Occipital lobe (tissue), 2 donors: ENCODE results near the gene CNTN1. TPM values are rescaled to one million over a fixed set of nuclear protein-coding genes. Genes with fewer than 3 reads are reported as not detected.

ENCODE experiments used
- DNase-seq: peaks from one replicate; lab custom pipeline; 2025; lab: John Stamatoyannopoulos, UW
- total RNA-seq: library from RNA; depleted of rRNA; stranded (reverse); fragments of >200 nt; gene quantifications from one replicate; pipeline ENCODE4 v1.2.3, GENCODE V29; 2014

Gene CNTN1
- total RNA-seq, 1 donor from 2014 or later: 385 TPM

DNA sequence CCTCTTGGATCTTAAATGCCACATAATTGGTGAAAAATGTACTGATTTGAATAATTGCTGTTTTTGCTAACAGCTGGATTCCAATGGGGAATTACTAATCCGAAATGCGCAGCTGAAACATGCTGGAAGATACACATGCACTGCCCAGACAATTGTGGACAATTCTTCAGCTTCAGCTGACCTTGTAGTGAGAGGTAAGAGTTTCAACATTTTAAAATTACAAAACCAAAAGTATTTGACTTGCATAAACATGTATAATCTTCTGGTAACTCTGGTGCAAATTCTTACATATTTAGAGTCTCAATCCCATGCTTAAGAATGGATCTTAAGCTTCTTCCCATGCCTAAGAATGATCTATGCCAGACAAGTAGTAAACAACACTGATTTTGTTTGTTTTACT, 266.8 kb downstream of the CNTN1 start:
- DNase-seq: no peak

DNA sequence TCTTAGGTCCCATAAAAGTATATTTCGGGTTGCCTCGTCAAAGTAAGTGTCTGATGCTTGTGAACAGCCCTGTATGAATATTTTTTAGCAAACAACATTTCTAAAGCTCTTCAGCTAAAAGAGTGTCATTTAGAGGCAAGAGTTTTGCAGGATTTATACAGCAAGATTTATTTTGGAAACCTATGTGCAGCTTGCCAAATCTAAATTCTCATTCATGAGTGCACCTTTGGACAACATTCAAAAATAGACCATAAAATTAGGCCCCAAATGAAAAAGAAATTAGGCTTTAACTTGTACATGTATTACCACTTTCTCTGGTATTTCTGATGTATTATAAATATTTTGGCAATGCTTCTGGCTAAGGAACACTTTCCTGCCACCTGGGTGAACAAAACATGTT, 271.5 kb downstream of the CNTN1 start:
- DNase-seq: no peak

DNA sequence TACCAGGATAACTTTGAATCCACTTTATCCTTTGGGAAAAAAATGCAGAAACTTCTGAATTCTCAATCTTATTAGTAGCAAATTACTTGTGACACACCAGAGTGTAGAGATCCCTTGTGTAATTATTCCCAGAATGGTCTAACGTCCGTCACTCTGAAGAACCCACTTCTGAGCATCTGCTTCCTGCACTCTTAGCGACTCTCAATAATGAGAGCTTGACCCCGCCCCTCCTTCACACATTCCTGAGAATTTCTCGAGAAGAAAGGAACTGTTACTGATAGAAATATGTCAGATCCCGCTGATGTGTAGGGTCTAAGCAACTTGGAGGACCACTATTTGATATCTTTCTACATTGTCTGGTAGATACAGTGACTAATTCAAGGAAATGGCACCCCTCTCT, 277.6 kb downstream of the CNTN1 start:
- no peak for DNase-seq

DNA sequence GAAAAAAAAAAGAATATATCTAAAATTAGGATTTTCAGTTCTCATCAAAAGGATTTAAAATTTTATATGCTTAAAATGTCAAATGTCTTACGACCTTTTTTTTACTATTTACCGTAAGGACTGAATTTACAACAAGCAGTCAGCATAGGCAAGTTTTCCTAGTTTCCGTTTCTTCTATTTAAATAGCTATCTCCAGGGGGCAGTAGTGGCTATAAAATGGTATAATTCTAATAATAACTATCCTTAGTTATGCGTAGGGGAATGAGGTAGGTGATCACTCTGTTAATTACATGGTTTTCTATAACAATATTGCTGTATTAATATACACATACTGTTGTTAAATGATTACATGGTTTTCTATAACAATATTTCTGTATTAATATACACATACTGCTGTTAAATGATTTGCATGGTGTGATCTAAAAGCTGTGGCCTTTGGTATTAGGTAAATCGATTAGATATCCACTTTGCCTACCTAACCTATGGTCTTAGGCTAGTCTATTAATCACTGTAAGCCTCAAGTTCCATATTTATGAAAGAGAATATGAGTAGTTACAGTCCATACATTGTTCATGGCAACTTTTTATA, 278.2 kb downstream of the CNTN1 start:
- DNase-seq: no peak

DNA sequence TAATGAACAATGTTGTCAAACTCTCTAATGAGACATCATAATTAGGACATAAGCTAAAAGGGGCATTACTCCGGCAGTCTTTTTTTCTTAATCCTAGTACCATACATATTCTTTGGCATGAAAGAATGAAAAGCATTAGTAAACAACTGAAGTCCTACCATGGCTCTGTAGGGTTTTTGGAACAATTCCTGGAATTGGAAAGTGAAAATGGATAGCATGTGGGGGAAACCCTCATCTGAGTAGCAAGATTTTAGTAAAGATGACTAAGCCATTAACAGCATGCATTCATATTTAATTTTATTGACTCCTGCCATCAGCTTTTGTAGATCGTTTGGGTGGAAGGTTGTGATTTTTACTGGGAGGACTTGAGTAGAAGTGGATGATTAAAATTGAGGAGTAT, 279.7 kb downstream of the CNTN1 start:
- no peak for DNase-seq

DNA sequence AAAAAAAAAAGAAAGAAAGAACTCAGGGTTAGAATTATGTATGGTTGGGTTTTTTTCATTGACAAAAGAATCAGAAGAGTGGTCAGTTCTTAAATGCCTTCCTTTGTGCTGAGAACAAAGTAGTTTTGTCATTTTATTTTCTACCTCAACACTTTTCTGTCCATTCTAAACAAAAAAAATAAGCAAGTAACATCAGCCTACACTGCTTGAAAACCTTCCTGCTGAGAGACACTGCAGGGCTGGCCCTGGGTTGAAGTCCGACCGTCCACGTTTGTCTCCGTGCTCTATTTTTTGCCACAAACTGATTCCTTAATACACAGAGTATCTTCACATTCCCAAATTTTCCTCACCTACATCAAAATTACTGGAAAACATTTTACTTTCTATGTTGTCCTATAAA, 284.3 kb downstream of the CNTN1 start:
- no peak for DNase-seq

DNA sequence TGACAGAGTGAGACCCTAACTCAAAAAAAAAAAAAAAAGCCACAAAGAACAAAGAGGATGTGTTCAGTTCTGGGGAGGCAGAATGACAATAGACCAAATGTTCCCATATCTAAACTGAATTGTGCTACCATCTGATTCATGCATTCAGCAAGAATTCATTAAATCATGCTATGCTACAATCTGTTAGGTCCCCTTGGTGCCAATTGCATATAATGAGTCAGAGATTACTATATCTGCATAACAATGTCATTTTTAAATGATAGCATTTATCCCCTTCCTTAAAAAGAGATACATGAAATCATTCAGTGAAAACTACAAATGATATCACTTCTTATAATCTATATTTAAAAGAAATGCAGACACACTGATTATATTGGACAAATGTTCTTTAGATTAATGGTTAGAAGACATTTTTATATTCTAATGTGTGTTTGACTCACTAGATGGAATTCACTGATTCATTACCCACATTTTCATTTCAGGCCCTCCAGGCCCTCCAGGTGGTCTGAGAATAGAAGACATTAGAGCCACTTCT, 288.3 kb downstream of the CNTN1 start:
- DNase-seq: no peak

DNA sequence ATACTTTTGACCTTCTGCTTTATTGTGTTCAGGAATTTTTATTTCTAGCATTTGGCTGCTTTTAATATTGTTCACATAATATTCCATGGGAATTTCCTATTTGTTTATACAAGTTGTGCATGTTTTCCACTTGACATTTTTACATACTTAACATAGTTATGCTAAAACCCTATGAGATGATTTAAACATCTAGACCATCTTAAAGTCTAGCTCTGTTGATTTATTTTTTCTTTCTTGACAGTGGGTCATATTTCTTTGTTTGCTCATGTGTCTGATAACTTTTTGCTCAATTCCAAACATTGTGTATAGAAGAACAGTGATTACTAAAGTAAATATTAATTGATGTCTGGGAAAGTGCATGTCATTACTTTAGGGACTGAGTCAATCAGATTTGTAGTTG, 293.8 kb downstream of the CNTN1 start:
- no peak for DNase-seq

DNA sequence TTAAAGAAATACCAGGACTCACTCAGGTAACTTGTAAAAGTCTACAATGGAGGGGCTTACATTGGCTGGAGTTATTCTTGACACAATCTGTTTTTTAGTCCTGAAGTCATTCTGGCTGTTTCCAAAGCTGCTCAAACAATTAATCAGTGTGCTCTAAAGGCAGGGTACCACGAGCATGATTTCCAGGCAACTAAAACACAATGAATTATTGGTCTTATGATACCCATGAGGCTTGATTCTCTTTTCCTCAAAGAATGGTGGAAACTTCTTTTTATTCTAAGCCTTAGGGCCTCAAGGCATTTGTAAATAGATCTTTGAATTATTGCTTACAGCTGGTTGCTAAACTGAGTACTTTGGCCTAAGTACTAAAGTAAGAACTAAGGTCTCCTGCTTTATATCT, 296.1 kb downstream of the CNTN1 start:
- DNase-seq: no peak

DNA sequence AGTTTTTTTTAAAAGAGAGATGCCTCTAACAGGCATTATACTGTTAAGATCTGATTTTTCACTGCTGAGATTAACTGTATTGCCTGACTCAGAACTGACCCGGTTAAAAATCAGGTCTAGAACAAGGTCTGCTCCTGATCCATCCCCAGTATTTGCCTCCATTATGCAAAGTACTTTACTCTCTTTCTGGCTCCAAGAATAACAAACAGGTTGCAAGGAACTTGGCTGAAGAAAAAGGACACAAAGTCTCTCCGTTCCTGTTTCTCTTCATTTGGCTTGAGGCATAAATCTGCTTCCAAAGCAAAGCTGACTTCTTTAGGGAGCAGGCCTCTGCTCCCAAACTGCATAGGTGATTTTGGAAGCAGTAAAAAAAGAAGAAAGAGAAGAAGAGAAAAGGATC, 296.6 kb downstream of the CNTN1 start:
- no peak for DNase-seq

DNA sequence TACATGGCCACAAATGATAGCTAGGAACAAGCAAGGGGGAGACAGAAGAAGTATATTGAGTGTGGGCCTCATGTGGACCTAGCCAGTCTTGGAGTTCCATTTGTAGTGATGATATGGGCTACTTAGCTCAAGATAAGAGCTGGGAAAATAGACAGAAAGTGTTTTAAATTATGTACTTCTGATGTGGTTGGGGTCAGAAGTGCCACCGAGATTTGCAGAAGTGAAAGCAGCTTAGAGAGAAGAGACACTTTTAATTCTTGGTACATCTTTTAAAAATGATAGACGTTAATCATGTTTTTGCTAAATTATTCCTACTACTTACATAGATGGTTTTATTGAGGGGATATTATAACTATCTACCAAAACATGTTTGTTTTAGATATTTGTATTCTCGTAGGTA, 297.5 kb downstream of the CNTN1 start:
- no peak for DNase-seq

DNA sequence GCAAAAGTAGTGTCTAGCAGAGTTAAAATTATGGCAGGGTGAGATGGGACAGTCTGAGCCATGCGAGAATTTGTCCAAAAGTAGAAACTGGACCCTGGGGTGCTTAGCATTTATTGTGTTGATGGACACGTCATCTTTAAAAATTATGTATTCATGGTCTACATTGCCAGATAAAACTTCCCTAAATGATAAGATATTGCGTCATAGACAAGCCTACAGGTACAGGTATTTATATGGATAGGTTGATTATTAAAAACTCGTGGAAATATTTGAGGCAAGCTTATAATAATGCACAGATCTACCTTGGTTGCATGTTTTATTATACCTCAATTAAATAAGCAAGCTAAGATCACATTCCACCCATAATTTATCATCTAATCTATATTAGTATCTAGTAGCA, 299.9 kb downstream of the CNTN1 start:
- DNase-seq: no peak

DNA sequence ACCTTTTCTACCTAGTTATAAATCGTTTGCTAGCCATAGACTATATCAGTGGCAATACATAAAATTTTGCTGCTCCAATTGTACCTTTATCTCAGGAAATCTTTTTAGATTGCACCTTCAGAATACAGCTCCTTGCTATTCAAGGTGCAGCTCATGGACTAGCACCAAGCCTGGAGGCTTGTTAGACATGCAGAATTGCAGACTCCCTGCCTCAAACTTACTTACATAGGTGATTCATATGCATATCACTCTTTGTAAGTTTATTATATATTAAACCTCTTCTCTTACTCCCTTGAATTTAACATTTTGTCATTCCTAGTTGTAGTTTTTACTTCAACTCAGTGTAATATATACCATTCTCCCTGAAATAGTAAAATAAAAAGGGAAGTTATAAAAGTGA, 300.4 kb downstream of the CNTN1 start:
- DNase-seq: no peak

DNA sequence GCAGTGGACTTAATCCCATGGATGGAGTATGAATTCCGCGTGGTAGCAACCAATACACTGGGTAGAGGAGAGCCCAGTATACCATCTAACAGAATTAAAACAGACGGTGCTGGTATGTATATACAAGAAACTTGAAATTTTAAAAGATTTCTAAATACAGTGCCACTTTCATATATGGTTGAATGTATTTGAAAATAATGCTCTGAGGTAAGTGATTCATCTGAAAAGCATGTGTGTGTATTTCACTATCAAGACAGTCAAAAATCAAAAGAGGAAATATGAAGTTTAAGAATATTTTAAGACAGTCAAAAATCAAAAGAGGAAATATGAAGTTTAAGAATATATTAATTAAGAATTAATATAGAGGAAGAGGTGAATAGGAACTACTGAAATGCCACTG, 300.9 kb downstream of the CNTN1 start:
- DNase-seq: no peak

DNA sequence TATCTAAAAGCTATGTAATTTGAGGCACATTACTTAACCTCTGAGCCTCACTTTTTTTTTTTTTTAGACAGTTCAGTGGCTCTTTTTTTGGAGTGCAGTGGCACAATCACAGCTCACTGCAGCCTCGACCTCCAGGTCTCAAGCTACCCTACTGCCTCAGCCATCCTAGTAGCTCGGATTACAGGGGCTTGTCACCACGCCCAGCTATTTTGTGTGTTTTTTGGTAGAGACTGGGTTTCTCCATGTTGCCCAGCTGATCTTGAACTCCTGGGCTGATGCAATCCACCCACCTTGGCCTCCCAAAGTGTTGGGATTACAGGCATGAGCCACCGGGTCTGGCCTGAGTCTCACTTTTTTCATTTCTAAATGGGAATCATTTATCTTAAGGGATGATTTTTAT, 303.9 kb downstream of the CNTN1 start:
- no peak for DNase-seq

DNA sequence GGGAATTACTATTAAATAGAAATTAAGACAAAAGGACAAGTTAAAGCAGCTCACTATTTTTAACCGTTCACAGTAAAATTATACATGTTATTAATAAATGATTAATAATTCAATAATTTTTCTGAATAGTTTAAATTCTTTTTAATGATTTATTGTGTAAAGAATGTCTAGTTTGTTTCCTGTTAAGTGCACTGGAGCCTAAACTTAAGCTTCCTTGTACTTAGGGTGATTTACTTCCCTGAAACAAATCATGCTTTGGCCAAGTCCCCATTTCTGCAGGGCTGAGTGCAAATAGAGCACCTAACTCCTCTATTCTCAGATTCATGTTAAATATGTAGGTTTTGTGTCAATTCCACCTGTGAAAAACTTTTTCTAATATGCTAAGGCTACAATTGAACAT, 307.0 kb downstream of the CNTN1 start:
- no peak for DNase-seq

DNA sequence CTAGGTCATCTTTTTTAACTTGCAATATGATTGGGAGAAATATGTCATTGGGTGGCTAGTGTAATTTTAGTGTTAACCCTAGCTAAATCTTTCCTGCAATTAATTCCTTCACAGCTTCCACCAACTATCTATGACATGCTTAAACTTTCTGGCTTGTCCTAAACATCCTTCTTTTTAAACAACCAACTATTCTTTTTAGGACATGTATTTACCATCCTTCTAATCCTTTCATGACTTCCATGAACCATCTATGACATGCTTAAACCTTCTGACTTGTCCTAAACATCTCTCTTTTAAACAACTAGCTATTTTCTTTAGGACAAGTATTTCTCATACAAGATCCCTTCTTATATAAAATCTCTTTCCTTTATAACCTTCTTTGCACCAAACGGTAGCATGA, 316.2 kb downstream of the CNTN1 start:
- no peak for DNase-seq

DNA sequence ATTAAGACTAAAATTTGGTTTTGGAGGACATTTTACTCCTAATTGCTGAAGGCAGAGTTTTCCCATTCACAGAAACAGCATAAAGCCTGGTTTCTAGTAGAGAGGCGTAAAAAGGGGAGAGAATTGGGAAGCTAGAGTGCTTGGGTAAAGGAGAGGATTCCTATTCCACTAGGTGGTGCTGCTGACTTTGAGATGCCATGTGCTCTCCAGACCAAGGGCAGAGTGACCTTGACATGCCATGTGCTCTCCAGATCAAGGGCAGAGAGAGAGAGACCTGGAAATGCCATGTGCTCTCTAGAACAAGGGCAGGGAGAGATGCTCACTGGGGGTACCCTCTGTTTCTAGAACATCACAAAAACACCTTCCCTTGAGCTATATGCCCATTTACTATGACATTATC, 319.7 kb downstream of the CNTN1 start:
- no peak for DNase-seq

DNA sequence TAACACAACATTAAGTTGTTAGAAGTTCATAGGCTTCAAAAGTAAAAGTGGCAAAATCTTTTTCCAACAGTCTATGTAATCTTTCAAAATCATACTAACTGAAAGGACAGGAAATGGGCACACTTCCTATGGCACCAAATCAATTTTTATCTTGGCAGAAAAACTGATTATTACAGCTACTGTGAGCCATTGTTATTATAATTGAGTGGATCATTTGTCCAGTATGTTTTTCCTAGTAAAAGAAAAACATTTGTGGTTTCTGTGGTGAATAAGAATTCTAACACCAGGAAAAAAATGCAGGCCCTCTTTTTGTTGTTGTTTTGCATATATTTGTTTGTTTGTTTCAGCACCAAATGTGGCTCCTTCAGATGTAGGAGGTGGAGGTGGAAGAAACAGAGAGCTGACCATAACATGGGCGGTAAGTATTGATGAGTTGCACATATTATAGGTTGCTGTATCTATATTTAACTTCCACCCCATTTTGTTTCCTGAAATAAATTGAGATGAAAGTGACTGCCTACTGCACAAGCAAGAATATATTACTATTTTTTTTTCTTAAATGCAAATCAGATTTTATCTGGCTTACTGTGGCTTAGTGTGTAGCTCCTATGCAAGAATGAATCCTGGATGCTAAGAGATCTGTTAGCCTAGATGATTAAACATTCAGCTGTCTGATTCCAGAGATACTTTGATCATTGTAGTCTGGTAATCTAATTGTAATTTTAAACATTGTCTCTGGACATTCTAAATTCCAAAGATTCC, 321.8 kb downstream of the CNTN1 start:
- DNase-seq: no peak

DNA sequence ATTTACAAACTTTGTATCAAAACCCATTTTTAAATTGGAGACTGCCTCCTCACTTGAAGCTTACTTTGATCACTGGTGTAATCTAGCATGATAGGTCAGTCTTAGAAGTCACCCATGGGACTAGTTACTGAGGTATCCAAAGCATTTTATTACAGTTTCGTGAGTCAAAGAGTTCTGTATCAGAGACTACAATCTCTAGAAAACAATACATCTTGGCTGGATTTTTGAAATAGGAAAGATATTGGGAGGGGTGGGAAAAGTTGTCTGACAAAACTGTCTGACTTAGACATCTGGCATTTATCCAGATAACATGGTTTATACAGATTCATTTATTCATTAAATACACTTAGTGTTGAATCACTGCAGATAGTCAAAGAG, 322.4 kb downstream of the CNTN1 start:
- DNase-seq: no peak

DNA sequence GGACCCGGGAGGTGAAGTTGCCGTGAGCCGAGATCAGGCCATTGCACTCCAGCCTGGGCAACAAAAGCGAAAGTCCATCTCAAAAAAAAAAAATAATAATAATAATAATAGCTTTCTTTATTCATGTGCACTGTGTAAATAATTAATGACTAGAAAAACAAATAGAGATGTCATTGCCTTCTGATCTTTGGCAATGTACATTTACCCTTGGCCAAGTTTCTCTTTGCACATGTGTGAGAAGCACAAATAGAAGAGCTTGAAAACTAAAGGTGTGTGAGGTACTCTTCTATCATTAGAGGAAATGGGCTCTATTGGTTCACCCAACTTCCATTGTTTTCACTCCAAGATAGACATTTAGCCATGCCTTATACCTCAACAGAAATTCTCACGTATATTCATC, 325.8 kb downstream of the CNTN1 start:
- no peak for DNase-seq

DNA sequence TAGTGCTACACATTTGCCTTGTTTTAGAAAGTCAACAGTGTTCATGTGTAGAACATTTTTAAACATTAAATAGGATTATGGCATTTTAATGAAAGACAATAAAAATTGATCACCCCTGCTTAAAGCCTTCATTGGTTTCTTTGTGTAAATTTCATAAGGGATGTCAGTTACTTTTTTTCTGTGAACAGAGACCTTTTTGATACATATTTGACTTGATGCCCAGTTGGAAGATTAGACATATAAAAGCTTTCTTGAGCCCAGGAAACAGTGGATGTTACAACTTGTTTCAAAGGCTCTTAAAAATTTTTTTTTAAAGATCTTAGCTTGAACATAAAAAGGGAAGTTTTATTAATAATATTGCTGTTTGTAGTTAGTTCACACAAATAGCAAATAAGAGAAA, 327.2 kb downstream of the CNTN1 start:
- no peak for DNase-seq

DNA sequence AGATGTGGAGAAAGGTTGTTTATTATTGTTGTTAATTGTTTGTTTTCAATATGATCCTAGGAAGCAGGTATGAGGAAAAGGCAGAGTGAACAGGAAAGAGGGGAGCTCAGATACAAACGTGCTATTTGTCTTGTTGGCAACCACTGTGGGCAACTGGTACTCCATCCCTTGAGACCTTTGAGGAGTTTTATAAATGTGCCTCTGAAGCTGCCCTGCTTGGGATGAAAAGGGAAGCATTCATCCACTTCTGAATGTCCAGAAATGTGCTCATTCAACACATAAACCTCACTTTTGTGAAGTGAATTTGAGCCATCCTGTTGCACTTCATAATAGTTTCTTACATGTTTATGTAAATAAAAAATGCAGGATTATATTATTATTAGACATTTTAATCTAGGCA, 331.6 kb downstream of the CNTN1 start:
- no peak for DNase-seq
